ENCODE measurements around the gene ACOT6. TPM values are rescaled to one million over a fixed set of nuclear protein-coding genes. Genes with fewer than 3 reads are reported as not detected.

ACOT6 gene
- total RNA-seq, 1 donor from 2014 or later = not detected

DNA sequence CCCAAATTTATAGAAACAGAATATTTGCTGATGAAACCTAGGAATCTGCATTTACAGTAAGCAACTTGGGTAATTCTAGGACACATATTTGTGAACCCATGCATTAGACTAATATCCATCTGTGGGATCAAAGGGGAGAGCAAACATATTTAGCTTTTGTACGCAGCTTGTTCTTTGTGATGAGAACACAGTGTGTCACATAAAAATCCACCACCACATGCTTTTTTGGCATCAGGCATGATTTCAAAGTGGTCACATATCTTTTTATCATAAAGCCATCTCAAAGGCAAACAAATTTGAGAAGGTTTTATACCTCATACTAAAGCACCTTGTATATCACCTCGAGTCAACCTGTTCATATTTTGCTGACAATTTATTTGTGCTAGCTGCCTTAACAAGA lies 48.2 kb downstream of the ACOT6 start:
- H3K9me3 Mint-ChIP-seq (ENCODE audit: unreplicated experiment) = no peaks in the 10 kb centered on the region
- no peaks in the 10 kb centered on the region for H3K4me1 Mint-ChIP-seq (ENCODE audit: unreplicated experiment)
- no peak overlapping the region for H3K27ac Mint-ChIP-seq (ENCODE audit: unreplicated experiment)
- H3K4me3 Mint-ChIP-seq (ENCODE audit: unreplicated experiment) = no peak overlapping the region
- TF ChIP-seq, protein P1, sequence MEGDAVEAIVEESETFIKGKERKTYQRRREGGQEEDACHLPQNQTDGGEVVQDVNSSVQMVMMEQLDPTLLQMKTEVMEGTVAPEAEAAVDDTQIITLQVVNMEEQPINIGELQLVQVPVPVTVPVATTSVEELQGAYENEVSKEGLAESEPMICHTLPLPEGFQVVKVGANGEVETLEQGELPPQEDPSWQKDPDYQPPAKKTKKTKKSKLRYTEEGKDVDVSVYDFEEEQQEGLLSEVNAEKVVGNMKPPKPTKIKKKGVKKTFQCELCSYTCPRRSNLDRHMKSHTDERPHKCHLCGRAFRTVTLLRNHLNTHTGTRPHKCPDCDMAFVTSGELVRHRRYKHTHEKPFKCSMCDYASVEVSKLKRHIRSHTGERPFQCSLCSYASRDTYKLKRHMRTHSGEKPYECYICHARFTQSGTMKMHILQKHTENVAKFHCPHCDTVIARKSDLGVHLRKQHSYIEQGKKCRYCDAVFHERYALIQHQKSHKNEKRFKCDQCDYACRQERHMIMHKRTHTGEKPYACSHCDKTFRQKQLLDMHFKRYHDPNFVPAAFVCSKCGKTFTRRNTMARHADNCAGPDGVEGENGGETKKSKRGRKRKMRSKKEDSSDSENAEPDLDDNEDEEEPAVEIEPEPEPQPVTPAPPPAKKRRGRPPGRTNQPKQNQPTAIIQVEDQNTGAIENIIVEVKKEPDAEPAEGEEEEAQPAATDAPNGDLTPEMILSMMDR (IDR thresholded peaks at IDR 0.05; ENCODE audit: unreplicated experiment) = no peak
- no peaks in the 10 kb centered on the region for H3K27me3 Mint-ChIP-seq (ENCODE audit: unreplicated experiment)
- DNase-seq (ENCODE audit: low spot score) = no peak
- peaks cover 6% of the 10 kb centered on the region for H3K36me3 Mint-ChIP-seq (ENCODE audit: low read depth, unreplicated experiment)

GRCh38 chr14:73661872-73662271 lies 49.6 kb downstream of the ACOT6 start:
- no peak overlapping the region for H3K27ac Mint-ChIP-seq (ENCODE audit: unreplicated experiment)
- TF ChIP-seq, protein P1 (IDR thresholded peaks at IDR 0.05; ENCODE audit: unreplicated experiment) = no peak
- no peak overlapping the region for H3K4me3 Mint-ChIP-seq (ENCODE audit: unreplicated experiment)
- no peaks in the 10 kb centered on the region for H3K9me3 Mint-ChIP-seq (ENCODE audit: unreplicated experiment)
- DNase-seq (ENCODE audit: low spot score) = no peak
- no peaks in the 10 kb centered on the region for H3K4me1 Mint-ChIP-seq (ENCODE audit: unreplicated experiment)
- H3K36me3 Mint-ChIP-seq (ENCODE audit: low read depth, unreplicated experiment) = peaks cover 6% of the 10 kb centered on the region
- no peaks in the 10 kb centered on the region for H3K27me3 Mint-ChIP-seq (ENCODE audit: unreplicated experiment)

DNA sequence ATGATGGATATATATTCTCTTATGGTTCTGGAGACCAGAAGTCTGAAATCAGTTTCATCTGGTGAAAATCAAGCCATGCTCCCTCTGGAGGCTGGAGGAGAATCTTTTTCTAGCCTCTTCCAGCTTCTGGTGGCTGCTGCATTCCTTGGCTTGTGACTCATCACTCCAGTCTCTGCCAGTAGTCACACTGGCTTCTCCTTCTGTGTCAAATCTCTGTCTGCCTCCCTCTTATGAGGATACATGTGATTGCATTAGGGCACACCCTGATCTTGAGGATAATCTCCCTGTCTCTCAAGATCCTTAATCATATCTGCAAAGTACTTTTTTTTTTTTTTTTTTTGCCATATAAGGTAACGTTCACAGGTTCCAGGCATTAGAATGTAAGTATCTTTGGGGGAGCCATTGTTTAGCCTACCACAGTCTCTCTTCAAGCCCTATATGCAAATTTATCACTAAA lies 50.2 kb downstream of the ACOT6 start:
- Mint-ChIP-seq H3K9me3 (ENCODE audit: unreplicated experiment) (no peaks in the 10 kb centered on the region), H3K4me1 (ENCODE audit: unreplicated experiment) (no peaks in the 10 kb centered on the region), H3K36me3 (ENCODE audit: low read depth, unreplicated experiment) (peaks cover 6% of the 10 kb centered on the region)

DNA sequence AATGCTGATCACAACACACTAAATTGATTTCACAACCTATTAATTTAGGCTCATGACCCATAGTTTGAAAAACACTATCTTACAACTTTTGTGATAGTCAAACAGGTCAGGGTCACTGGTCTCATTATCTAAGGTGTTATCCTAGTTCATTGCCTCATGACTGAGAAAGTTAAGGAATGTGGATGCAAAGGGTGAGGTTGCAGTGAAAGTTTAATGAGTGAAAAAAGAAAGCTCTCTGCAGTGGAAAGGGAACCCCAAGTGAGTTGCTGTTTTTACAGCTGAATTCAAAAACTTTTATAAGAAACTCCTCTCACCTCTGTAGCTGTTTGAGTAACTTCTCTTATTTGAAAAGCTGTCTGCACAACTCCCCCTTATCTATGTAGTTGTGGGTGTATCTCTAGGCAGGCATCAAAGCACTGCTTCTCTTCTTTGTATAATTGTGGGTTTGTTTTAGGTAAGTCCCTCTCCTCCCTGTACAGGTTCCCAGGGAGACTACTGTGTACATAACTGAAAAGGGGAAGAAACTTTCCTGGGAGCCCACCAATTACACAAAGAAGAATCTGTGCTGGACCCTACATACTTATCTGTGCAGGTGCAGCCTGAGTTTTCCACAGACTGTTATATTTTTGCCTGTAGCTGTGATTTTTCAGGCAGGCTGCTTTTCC lies 51.4 kb downstream of the ACOT6 start:
- H3K27ac Mint-ChIP-seq (ENCODE audit: unreplicated experiment) = no peak overlapping the region
- H3K4me3 Mint-ChIP-seq (ENCODE audit: unreplicated experiment) = no peak overlapping the region
- TF ChIP-seq, protein P1 (IDR thresholded peaks at IDR 0.05; ENCODE audit: unreplicated experiment) = no peak
- DNase-seq (ENCODE audit: low spot score) = no peak
- peaks cover 6% of the 10 kb centered on the region for H3K36me3 Mint-ChIP-seq (ENCODE audit: low read depth, unreplicated experiment)
- no peaks in the 10 kb centered on the region for H3K9me3 Mint-ChIP-seq (ENCODE audit: unreplicated experiment)
- no peaks in the 10 kb centered on the region for H3K4me1 Mint-ChIP-seq (ENCODE audit: unreplicated experiment)
- no peaks in the 10 kb centered on the region for H3K27me3 Mint-ChIP-seq (ENCODE audit: unreplicated experiment)

More for the DNA sequence above, 50.2 kb downstream of the ACOT6 start:
- H3K27ac Mint-ChIP-seq (ENCODE audit: unreplicated experiment) = no peak overlapping the region
- no peak for DNase-seq (ENCODE audit: low spot score)
- no peaks in the 10 kb centered on the region for H3K27me3 Mint-ChIP-seq (ENCODE audit: unreplicated experiment)
- no peak overlapping the region for H3K4me3 Mint-ChIP-seq (ENCODE audit: unreplicated experiment)
- TF ChIP-seq, protein P1 (IDR thresholded peaks at IDR 0.05; ENCODE audit: unreplicated experiment) = no peak

GRCh38 chr14:73665130-73665529 lies 52.8 kb downstream of the ACOT6 start:
- DNase-seq (ENCODE audit: low spot score) = no peak
- no peaks in the 10 kb centered on the region for H3K27me3 Mint-ChIP-seq (ENCODE audit: unreplicated experiment)
- TF ChIP-seq, protein P1 (IDR thresholded peaks at IDR 0.05; ENCODE audit: unreplicated experiment) = no peak
- no peak overlapping the region for H3K27ac Mint-ChIP-seq (ENCODE audit: unreplicated experiment)
- H3K9me3 Mint-ChIP-seq (ENCODE audit: unreplicated experiment) = no peaks in the 10 kb centered on the region
- H3K4me1 Mint-ChIP-seq (ENCODE audit: unreplicated experiment) = no peaks in the 10 kb centered on the region
- no peak overlapping the region for H3K4me3 Mint-ChIP-seq (ENCODE audit: unreplicated experiment)
- peaks cover 6% of the 10 kb centered on the region for H3K36me3 Mint-ChIP-seq (ENCODE audit: low read depth, unreplicated experiment)

All from endothelial cell (in vitro differentiated cells).